Measurements from ENCODE around the gene GPR84. TPM values are rescaled to one million over a fixed set of nuclear protein-coding genes. Genes with fewer than 3 reads are reported as not detected.
"Not testable (repeated sequence)": the region's sequence is repeated elsewhere in the genome, so short reads cannot be mapped to it uniquely, and the experiment has no call there.

Gene GPR84
- total RNA-seq, 1 donor from 2014 or later = 2.3 TPM

GRCh38 chr12:54328595-54329337 lies 35.5 kb downstream of the GPR84 start:
- no peak for DNase-seq (ENCODE audit: low spot score)

DNA sequence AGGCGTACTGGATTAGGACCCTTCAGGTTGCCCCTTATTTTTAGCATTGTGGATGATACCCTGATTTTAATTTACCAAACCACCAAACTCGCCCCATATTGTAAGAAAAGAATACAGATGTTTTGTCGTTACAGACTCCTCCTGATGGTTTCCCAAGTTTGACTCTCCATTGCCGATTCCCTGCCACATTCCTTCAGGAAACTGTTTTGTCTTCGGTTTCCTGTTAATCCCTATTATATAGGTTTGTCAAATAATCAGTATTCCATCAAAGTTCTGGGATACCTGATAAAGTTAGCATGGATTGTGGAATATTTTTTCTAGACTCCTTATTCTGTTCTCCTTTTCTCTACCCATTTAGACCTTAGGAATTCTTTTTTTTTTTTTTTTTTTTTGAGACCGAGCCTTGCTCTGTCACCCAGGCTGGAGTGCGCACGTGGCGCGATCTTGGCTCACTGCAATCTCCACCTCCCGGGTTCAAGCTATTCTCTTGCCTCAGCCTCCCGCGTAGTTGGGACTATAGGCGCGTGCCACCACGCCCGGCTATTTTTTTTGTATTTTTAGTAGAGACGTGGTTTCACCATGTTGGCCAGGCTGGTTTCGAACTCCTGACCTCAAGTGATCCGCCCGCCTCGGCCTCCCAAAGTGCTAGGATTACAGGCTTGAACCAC lies 38.7 kb downstream of the GPR84 start:
- not testable (repeated sequence) for DNase-seq (ENCODE audit: low spot score)

DNA sequence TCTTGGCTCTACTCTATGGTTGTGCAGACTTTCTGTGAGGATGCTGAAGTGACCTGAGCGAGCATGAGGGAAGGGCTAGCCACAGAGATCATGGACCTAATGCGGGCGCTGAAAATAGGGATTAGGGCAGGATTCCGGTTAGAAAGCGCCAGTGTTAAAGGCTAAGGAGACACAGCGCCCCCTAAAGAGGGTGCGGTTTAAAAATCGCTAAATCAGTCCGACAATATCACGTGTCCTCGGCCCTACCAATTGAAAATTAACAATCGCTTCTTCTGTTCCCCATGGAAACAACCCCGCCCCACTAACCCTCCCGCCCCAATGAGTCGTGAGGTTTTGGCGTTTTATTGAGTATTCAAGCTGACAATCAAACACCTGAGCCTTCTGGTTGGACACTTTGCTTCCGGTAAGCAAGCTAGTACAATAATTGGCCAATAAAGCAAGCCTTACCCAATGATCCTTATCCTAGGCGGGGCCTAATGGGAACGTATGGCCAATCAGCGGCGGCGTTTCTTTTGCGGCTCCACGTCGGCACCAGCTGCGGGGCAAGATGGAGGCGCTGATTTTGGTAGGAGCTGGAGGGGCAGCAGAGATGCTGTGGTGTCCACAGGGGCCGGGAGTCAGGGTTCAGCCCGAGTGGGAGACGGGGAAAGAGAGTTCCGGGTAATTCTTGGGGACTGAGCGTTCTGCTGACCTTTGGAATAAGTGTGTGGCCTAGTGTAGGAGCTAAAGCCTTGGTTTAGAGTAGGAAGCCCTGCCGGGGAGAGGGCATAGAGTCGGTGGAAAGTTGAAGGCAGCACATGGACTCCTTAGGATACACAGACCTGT lies 39.5 kb downstream of the GPR84 start, which contains the start of gene COPZ1:
COPZ1 (plus strand) TSS at position 515 of the 825 bp plus-strand sequence; CDS start at position 548, 33 bp downstream.
- DNase-seq (ENCODE audit: low spot score) = peak; percentile 95

DNA sequence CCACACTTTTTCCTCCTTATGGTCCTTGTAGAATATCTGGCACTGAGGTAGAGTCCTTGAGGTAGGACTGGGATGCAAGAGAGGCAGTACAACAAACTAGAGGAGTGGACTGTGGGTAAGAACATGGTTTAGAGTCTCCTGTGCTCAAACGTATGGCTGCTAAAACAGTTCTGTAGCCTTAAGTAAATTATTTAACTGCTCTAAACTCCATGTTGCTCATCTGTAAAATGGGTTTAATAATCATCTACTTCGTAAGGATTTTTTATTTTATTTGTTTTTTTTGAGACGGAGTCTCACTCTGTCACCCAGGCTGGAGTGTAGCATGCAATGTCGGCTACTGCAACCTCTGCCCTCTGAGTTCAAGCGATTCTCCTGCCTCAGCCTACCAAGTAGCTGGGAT lies 42.9 kb downstream of the GPR84 start:
- no peak for DNase-seq (ENCODE audit: low spot score)

Small RNA genes within 50 kb of the gene (microRNA-seq; reads per million reads assigned to microRNA genes)
- gene MIR148B (ENCODE audit: borderline number of aligned reads) = 199 reads per million, percentile 56 among the genes with 10 or more reads in this experiment

Other genes with a start within 250 kb of the GPR84 start
- 23.4 TPM for gene SMUG1, start 175.5 kb downstream of the GPR84 start, total RNA-seq
- gene CBX5, start 84.4 kb downstream of the GPR84 start, total RNA-seq = 35.2 TPM
- gene HNRNPA1, start 83.8 kb downstream of the GPR84 start, total RNA-seq = 655 TPM
- 4.9 TPM for gene NFE2, start 63.5 kb downstream of the GPR84 start, total RNA-seq
- gene COPZ1, start 39.4 kb downstream of the GPR84 start, total RNA-seq = 93.8 TPM
- gene ZNF385A, start 20.2 kb upstream of the GPR84 start, total RNA-seq = 31.9 TPM
- gene ITGA5, start 54.8 kb upstream of the GPR84 start, total RNA-seq = 125 TPM
- 0.42 TPM for gene GTSF1, start 109.1 kb upstream of the GPR84 start, total RNA-seq
- 60.5 TPM for gene NCKAP1L, start 133.3 kb upstream of the GPR84 start, total RNA-seq
- gene PDE1B, start 185.1 kb upstream of the GPR84 start, total RNA-seq = 56.2 TPM
- 184 TPM for gene PPP1R1A, start 224.2 kb upstream of the GPR84 start, total RNA-seq

All from mesenteric fat pad (tissue), 1 donor.